IPS-18c (cell line): ENCODE data around the gene PTPRN2.
"Not testable (repeated sequence)": the region's sequence is repeated elsewhere in the genome, so short reads cannot be mapped to it uniquely, and the experiment has no call there.

Experiments
- H3K4me3 ChIP-seq: 2 replicates; pipeline ENCODE4 v1.7.0; 2013; ENCODE audit warnings: low read depth, mild to moderate bottlenecking, low read length, moderate library complexity; ENCODE audit not compliant: insufficient read depth
- H3K9me3 ChIP-seq: one replicate; pipeline ENCODE4 v1.6.1; 2013; ENCODE audit warnings: mild to moderate bottlenecking, low read length, moderate library complexity; ENCODE audit not compliant: control insufficient read depth, insufficient read depth

Gene PTPRN2

GRCh38 chr7:158263110-158263963 lies 324.3 kb downstream of the PTPRN2 start:
- H3K4me3 ChIP-seq, result peak overlapping the region; percentile 24; the same call in 1 of the 2 replicates
- H3K9me3 ChIP-seq, result peaks cover 74% of the 10 kb centered on the region

GRCh38 chr7:158262284-158263109 lies 325.1 kb downstream of the PTPRN2 start:
- Histone ChIP-seq H3K4me3 (peak overlapping the region; percentile 24; the same call in 1 of the 2 replicates), H3K9me3 (peaks cover 75% of the 10 kb centered on the region)

GRCh38 chr7:158261362-158262235 lies 326.0 kb downstream of the PTPRN2 start:
- Histone ChIP-seq H3K9me3 (peaks cover 73% of the 10 kb centered on the region), H3K4me3 (no peak overlapping the region; the same call in 1 of the 2 replicates)

- Histone ChIP-seq H3K9me3 (peaks cover 77% of the 10 kb centered on the region), H3K4me3 (no peak overlapping the region)
Observed at GRCh38 chr7:158260567-158261361, 326.9 kb downstream of the PTPRN2 start.

- H3K9me3 ChIP-seq, result peaks cover 73% of the 10 kb centered on the region
- H3K4me3 ChIP-seq, result peak overlapping the region; percentile 22; the same call in 1 of the 2 replicates
Observed at GRCh38 chr7:158259671-158260418, 327.8 kb downstream of the PTPRN2 start.

GRCh38 chr7:158259141-158259540 lies 328.5 kb downstream of the PTPRN2 start:
- H3K4me3 ChIP-seq, result 0 out of 2 replicates have a peak overlapping the region, but pooled peaks have one; percentile 9
- H3K9me3 ChIP-seq, result peaks cover 66% of the 10 kb centered on the region

- H3K9me3 ChIP-seq, result peaks cover 60% of the 10 kb centered on the region
- H3K4me3 ChIP-seq, result 0 out of 2 replicates have a peak overlapping the region, but pooled peaks have one; percentile 9
Observed at GRCh38 chr7:158258411-158259130, 329.1 kb downstream of the PTPRN2 start.

- Histone ChIP-seq H3K4me3 (no peak overlapping the region), H3K9me3 (peaks cover 62% of the 10 kb centered on the region)
Observed at GRCh38 chr7:158257516-158258410, 329.9 kb downstream of the PTPRN2 start.

- Histone ChIP-seq H3K4me3 (no peak overlapping the region), H3K9me3 (peaks cover 61% of the 10 kb centered on the region)
Observed at GRCh38 chr7:158257001-158257400, 330.6 kb downstream of the PTPRN2 start.

- H3K9me3 ChIP-seq, result peaks cover 63% of the 10 kb centered on the region
- no peak overlapping the region for H3K4me3 ChIP-seq
Observed at GRCh38 chr7:158256091-158256816, 331.4 kb downstream of the PTPRN2 start.

GRCh38 chr7:158255558-158255957 lies 332.1 kb downstream of the PTPRN2 start:
- Histone ChIP-seq H3K4me3 (no peak overlapping the region; the same call in 1 of the 2 replicates), H3K9me3 (peaks cover 56% of the 10 kb centered on the region)

GRCh38 chr7:158255156-158255555 lies 332.5 kb downstream of the PTPRN2 start:
- H3K4me3 ChIP-seq, result no peak overlapping the region; the same call in 1 of the 2 replicates
- H3K9me3 ChIP-seq, result peaks cover 54% of the 10 kb centered on the region

GRCh38 chr7:158253670-158254045 lies 334.0 kb downstream of the PTPRN2 start:
- H3K9me3 ChIP-seq, result peaks cover 55% of the 10 kb centered on the region
- not testable (repeated sequence) for H3K4me3 ChIP-seq
